T-helper 1 cell treated with Interleukin-12 subunit alpha and Interleukin-12 subunit beta and Interleukin-4 antibody, amounts not matched to agents 30 μg/mL and 1 μg/mL, for 36 hours (primary cell): ENCODE measurements around the gene RNF157.
A peak's percentile ranks its signal among the peaks of the same experiment; 100 is the strongest.

Source experiments
- H3K27ac Mint-ChIP-seq: one replicate; pipeline ENCODE4 v1.8.0; 2021; ENCODE audit warnings: mild to moderate bottlenecking, mixed read lengths
- H3K27me3 Mint-ChIP-seq: one replicate; pipeline ENCODE4 v1.8.0; 2021; ENCODE audit warnings: low read depth, mixed read lengths
- H3K36me3 Mint-ChIP-seq: one replicate; pipeline ENCODE4 v1.8.0; 2021; ENCODE audit warnings: low read depth, mixed read lengths
- H3K4me1 Mint-ChIP-seq: one replicate; pipeline ENCODE4 v1.8.0; 2021; ENCODE audit warnings: low read depth, mixed read lengths
- H3K4me3 Mint-ChIP-seq: one replicate; pipeline ENCODE4 v1.8.0; 2021; ENCODE audit warnings: mild to moderate bottlenecking, moderate library complexity, mixed read lengths
- H3K9me3 Mint-ChIP-seq: one replicate; pipeline ENCODE4 v1.8.0; 2021; ENCODE audit warnings: mixed read lengths

Gene RNF157

DNA sequence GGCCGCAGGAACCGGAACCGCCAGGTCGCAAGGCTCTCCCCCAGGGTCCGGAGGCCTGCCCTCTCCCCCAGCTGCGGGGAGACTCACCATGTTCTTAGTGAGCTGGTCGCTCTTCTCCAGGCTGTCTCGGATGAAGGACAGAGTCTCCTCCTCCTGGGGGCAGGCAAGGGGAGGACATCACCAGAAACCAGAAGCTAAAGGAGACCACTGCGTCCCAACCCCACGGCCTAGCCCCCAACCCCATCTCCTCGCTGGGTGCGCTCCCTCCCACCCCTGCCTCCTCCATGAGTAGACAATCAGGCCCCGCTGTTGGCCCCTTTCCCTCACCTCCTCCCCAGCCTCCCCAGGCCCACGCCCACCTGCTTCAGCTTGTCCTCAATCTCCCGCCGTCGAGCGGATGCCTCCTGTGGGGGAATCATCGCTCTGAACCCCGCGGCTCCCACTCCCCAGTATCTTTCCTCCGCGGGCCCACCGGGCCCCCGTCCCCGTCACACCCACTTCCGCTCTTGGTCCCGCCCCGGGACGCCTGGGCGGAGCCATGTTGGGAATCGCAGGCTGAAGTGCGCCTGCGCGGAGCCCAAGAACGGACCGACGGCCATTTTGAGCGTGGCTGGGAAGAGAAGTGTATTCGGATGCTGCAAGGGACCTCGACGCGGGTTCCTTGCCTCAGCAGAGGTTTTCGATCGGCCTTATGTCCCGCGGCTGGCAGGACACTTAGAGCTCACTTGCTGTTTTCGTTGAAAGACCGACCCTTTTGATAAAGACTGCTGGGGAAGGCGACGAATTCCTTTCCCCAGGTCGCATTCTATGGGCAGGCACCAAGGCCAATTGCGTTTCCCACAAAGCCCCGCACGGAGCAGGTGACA, 136.8 kb downstream of the RNF157 start, which contains the start of gene EXOC7:
EXOC7 (minus strand) TSS at position 514 of the 866 bp plus-strand sequence; CDS start at position 419, 95 bp downstream.
- Mint-ChIP-seq H3K27ac (peak within 1 kb of the TSS; percentile 87), H3K9me3 (no peaks in the 10 kb centered on the region), H3K27me3 (no peaks in the 10 kb centered on the region)

DNA sequence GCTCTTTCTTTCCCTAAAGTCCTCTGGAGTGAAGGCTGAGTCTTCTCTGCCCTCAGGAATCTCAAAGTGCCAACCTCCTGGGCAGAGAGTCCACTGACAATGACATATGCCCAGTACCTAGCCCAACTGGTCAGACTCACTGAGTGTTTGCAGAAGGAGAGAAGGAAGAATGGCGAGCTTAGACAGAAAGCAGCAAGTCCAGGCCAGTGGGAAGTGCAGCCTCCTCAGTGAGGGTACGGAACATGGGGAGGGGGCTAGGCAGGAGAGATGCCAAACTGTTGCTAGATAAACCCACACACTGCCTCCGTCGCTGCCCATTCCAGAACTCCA, 137.4 kb downstream of the RNF157 start:
- no peaks in the 10 kb centered on the region for H3K9me3 Mint-ChIP-seq
- peaks cover 21% of the 10 kb centered on the region for H3K4me1 Mint-ChIP-seq
- no peaks in the 10 kb centered on the region for H3K27me3 Mint-ChIP-seq
- peaks cover 28% of the 10 kb centered on the region for H3K36me3 Mint-ChIP-seq
- H3K4me3 Mint-ChIP-seq = peak overlapping the region; percentile 89
- peak overlapping the region; percentile 87 for H3K27ac Mint-ChIP-seq

More for the DNA sequence above, 136.8 kb downstream of the RNF157 start, which contains the start of gene EXOC7:
- Mint-ChIP-seq H3K4me1 (peaks cover 21% of the 10 kb centered on the region), H3K36me3 (peaks cover 26% of the 10 kb centered on the region), H3K4me3 (peak within 1 kb of the TSS; percentile 89)

DNA sequence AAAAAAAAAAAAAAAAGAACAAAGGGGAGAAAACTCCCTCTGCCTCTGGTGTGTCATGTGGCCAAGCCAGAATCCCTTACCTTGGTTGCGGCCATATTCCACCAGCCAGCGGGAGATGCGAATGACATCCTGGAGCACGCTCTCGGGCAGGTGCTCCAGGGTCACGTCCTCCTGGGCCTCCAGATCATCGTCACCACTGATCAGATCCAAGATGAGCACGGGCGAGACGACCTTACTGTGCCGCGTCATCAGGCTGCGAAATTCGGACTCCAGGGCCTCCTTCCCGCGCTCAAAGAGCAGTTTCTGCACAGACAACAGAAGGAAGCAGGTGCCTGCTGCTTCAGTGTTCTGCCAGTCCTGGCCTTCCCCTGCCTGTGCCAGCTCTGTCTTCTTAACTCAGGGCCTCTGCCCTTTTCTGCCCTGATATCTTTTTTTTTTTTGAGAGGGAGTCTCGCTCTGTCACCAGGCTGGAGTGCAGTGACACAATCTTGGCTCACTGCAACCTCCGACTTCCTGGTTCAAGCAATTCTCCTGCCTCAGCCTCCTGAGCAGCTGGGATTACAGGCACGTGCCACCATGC, 142.5 kb downstream of the RNF157 start:
- H3K9me3 Mint-ChIP-seq = no peaks in the 10 kb centered on the region
- H3K4me1 Mint-ChIP-seq = peaks cover 16% of the 10 kb centered on the region
- no peak overlapping the region for H3K4me3 Mint-ChIP-seq
- H3K27ac Mint-ChIP-seq = no peak overlapping the region
- H3K27me3 Mint-ChIP-seq = no peaks in the 10 kb centered on the region
- peaks cover 38% of the 10 kb centered on the region for H3K36me3 Mint-ChIP-seq

DNA sequence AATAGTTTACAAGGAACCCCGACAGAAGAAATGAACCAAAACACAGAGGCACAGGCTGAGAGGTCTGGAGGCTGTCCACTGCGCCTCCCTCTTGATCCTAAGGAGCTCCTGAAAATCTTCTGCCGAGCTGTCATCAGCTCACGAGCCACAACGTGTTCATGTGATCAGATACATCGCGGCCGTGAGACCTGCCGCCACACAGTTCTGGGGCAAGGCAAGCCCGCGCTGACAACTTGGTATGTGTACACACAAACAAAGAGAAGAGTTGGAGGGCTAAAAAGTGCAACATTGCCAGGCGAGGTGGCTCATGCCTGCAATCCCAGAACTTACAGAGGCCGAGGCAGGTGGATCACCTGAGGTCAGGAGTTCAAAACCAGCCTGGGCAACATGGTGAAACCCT, 144.3 kb downstream of the RNF157 start:
- peaks cover 33% of the 10 kb centered on the region for H3K36me3 Mint-ChIP-seq
- H3K4me3 Mint-ChIP-seq = no peak overlapping the region

DNA sequence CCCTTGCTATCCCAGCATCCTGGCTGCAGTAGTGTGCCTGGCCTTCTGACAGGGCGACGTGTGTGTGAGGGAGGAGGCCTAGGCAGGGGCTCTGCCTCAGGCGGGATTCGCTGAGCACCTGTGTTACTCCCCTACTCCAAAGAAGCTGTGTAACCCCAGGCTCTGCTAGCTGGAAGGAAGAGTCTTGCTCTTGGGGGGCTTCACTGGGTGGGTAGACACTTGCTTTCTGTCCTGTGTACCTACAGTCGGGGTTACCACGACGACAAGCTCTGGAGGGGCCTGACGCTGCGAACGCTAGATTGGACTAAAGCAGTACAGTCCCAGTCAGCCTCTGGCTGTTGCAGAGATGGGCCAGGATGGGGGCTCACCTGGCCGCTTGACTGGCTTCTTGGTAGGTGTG, 146.2 kb downstream of the RNF157 start:
- Mint-ChIP-seq H3K4me3 (no peak overlapping the region), H3K27me3 (no peaks in the 10 kb centered on the region), H3K36me3 (peaks cover 27% of the 10 kb centered on the region), H3K4me1 (peaks cover 3% of the 10 kb centered on the region), H3K9me3 (no peaks in the 10 kb centered on the region), H3K27ac (no peak overlapping the region)

More for the DNA sequence above, 144.3 kb downstream of the RNF157 start:
- H3K27ac Mint-ChIP-seq = no peak overlapping the region
- no peaks in the 10 kb centered on the region for H3K9me3 Mint-ChIP-seq
- H3K4me1 Mint-ChIP-seq = peaks cover 8% of the 10 kb centered on the region
- H3K27me3 Mint-ChIP-seq = no peaks in the 10 kb centered on the region

DNA sequence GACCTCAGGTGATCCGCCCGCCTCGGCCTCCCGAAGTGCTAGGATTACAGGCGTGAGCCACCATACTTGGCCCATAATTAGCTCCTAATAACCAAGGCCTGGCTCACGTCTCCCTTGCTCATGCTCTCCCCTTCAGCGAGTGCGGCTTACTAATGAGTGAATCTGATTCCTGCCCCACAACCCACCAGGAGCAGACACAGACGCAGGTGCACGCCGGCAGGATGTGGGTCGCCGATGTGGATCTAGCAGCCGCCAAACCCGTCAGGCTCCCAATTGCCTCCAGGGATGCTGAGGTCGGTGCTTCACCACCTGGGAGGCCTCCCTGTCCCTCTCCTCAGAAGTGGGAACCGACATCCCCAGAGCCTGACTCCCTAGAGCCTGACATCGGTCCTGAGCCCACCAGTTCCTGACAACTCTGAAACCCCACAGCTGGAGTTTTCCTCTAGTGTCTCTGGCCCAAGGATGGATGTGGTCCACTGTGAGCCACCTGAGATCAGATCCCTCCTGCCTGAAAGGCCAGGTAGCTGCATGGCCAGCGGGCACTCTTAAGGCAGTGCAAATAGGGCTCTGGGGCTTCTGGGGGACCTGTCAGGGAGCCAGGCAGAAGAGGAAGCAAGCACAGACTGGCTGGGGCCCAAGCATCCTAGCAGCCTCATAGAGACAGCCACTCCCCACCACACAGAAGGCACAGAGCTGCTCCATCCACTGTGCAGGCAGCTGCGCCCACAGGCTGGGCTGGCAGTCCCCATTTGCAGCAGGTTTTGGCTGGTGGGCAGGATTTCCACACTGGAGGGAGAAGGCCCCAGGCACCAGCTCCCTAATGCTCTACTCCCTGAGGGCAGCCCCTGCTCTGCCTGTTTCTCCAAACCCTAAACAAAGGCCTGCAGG, 147.5 kb downstream of the RNF157 start:
- no peak overlapping the region for H3K27ac Mint-ChIP-seq
- H3K36me3 Mint-ChIP-seq = peaks cover 20% of the 10 kb centered on the region
- no peaks in the 10 kb centered on the region for H3K9me3 Mint-ChIP-seq
- no peaks in the 10 kb centered on the region for H3K27me3 Mint-ChIP-seq
- H3K4me1 Mint-ChIP-seq = peaks cover 3% of the 10 kb centered on the region
- no peak overlapping the region for H3K4me3 Mint-ChIP-seq
